ENCODE results near the gene EXOC3L2. TPM values are rescaled to one million over a fixed set of nuclear protein-coding genes. Genes with fewer than 3 reads are reported as not detected.
"Not testable (repeated sequence)": the region's sequence is repeated elsewhere in the genome, so short reads cannot be mapped to it uniquely, and the experiment has no call there.

Gene EXOC3L2
- 0.12 TPM for polyA plus RNA-seq (2013, experiment 1 of 2; ENCODE audit: insufficient read length)
- 0.28 TPM for polyA plus RNA-seq (2013, experiment 2 of 2; ENCODE audit: insufficient read length)

DNA sequence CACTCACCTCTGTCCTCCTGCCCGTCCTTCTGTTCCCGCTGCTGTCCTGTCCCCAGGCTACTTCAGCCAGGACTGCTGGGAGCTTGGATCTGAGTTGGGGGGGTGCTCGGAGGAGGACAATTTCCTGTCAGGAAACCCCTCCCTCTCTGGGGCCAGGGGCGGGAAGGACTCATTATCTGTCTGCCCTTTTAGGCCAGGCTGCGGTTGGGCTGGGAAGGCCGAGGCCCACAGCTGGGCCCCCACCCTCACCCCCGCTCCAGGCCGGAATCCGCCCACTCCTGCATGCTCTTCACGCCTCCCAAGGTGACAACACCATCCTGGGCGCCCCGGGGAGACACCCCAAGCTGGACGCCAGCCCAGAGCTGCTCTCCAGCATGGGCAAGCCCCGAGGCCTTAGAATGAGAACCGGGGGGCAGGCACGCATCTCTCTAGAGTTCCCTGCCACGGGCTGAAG, at the start of gene EXOC3L2:
EXOC3L2 (minus strand) TSS at position 74 of the 454 bp plus-strand sequence. CDS start 6,362 bp downstream, outside the sequence.
- DNase-seq: no peak

DNA sequence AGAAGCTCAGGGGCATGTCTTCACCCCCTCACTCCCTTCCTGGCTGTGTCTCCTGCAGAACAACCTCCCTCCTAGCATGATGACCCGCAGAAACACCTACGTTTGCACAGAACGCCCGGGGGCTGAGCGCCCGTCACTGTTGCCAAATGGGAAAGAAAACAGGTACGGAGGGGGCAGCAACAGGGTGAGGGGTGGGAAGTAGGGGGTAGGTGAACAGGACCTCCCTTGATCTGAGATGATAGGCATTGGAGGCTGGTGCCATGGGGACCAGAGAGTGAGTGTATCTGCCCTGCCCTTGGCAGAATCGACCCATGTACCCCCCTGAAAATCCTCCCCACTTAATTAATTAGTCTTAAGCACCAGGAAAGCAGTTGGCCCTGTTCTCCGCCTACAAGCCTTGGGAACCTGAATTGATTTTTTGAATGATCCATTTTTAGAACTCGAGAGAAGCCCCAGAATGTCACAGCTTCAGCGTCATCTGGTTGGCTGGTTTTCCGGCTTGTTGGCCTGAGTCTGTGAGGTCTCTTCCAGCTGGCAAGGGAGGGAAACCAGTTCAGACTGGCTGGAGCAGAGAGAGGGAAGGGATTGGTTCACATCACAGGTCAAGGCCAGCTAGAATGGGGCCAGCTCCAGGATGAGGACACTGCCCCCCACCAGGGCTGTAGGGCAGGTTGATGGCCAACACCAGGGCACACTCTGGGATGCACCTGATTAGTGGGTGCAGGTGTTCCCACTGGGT, 49.3 kb upstream of the EXOC3L2 start:
- DNase-seq: no peak

DNA sequence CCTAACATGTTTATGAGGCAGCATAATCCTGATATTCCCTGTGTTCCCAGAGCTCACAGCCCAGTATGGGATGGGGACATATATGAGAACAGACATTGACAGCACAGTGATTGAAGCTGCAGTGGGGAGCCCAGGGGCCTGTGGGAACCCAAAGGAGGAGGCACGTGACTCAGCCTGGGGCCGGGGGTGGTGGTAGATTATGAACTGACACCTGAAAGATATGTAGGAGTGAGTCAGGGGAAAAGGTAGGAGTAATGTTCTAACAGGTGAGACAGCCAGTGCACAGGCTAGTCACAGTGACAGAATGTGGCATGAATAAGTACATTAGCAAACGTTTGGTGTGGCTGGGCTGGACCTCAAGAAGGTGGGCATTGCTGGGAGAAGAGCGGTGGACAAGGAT, 48.5 kb upstream of the EXOC3L2 start:
- no peak for DNase-seq

DNA sequence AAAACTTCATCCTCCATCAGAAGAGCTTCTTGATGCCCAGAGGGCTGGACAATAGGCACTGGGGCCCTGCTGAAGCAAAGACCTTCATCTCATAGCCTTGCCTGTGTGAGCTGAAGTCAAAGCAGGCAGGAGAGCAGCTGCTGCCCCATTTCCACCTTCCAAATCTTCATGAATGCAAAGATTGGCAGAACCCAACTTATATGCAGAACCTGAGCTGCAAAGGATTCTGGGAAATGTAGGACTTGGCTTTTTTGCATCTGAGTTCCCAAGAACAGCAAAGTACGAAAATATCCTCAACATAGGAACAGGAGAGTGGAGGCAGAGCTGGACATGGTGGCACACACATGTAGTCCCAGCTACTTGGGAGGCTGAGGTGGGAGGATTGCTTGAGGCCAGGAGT, 46.6 kb upstream of the EXOC3L2 start:
- DNase-seq: no peak

DNA sequence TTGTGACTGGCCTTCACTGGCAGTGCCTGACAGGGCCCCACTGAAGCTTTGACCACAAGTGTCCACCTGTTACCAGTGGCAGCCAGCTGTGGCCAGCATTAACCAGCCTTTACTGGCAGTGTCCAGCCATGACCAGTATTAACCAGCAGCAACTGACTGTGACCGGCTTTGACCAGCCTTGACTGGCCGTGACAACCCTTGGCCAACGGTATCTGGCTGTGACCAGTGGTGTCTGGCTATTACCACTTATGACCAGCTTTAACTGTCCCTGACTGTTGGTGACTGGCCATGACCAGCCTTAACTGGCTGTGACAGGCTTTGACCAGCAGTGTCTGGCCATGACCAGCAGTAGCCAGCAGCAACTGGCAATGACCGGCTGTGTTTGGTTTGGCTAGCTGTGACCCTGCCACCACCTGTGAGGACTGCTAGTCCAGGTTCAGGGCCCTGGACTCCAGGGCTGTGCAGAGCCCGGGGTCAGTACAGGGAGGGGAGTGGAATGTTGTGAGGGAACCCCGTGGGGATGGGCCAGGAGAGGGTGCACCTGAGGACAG, 45.2 kb upstream of the EXOC3L2 start:
- DNase-seq: no peak

DNA sequence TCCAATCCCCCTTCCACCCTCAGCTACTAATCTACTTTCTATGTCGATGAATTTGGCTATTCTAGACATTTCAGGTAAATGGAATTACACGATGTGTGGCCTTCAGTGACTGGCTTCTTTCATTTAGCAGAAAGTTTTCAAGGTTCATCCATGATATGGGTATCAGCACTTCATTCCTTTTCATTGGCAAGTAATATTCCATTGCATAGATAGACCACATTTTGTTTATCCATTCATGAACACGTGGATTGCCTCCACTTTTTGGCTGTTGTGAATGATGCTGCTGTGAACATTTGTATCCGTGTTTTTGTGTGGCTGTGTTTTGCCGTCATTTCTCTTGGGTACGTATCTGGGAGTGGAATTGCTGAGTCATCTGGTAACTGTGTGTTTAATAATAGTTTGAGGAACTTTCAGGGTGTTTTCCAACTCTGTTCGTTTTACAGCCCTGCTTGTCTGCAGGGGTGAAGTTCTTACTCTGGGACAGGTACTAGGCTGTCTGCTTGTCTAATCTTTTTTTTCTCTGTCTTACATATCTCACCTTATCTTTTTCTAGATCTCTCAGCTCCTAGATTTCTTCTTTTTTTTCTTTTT, 38.3 kb upstream of the EXOC3L2 start:
- DNase-seq: no peak

DNA sequence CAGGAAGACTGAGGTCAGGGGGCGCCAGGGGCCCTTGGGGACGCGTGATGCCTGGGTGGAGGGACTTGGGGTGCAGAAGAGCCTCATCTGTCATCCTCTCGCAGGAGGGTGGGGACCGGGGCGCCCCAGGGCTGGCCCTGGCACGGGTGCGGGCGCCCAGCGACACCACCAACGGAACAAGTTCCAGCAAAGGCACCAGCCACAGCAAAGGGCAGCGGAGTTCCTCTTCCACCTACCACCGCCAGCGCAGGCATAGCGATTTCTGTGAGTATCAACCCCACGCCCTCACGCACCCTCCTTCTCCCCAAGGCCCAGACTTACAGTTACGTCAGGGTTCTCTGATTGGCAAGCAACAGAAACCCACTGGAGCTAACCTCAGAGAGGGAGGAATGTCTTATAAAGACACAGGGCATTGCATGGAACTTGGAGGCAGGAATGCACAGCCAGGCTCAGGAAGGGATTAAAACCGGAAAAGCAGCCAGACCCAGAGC, 35.3 kb upstream of the EXOC3L2 start:
- no peak for DNase-seq

DNA sequence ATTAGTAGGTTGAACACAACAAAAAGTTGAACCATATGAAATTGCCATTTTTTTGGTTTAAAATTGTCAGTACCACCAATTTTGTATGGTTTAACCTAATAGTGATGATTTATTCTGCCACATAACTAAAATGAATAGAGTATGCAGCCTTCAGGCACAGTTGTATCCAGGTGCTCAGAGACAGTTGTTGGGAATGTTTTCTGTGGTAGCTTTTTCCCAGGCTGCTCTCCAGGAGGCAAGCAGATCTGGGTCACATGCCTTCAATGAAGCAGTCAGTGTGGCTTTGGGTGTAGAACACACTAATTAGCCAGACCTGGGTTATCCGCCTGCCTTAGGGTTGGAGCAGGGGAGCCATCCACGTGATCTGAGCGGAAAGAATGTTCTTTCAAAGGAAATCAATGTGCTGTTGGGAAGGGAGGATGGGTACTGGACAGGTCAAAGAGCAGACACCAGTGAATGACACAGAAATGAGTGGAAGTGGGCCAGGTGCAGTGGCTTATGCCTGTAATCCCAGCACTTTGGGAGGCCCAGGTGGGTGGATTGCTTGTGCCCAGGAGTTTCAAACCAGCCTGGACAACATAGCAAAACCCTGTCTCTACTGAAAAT, 34.5 kb upstream of the EXOC3L2 start:
- no peak for DNase-seq

DNA sequence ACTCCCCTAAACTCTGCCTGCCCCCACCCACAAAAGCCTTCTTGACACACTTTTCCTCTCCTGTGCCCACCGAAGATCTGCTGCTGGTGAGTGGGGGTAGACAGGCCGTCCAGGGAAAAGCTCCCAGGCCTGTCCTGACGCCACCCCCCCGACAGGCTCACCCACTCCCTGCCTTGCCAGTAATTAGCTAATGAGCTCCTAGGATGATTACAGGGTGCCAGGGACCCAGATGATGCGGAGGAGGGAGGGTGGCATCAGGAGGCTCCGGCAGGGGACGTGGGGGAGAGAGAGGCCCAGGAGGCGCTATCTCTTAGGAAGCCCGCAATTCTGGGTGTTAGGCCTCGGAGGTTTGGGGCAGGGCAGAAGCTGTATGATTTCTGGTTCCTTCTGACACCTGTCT, 32.9 kb upstream of the EXOC3L2 start:
- no peak for DNase-seq

DNA sequence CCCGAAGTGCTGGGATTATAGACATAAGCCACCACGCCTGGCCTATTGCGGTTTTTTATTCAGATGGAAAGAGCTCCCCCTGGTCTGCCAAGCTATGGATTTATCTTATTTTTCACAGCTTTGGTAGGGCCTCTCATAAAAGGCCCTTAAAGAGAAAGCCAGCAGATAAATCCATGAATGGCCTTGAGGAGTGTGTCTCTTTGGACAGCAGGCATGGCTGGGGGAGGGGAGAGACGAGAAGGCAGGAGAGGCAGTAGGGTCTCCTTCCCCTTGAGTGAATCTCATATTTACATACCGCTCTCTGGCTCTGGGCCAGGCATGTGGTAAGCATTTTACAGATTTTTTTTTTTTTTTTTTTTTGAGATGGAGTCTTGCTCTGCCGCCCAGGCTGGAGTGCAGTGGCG, 31.1 kb upstream of the EXOC3L2 start:
- peak; percentile 79 for DNase-seq

DNA sequence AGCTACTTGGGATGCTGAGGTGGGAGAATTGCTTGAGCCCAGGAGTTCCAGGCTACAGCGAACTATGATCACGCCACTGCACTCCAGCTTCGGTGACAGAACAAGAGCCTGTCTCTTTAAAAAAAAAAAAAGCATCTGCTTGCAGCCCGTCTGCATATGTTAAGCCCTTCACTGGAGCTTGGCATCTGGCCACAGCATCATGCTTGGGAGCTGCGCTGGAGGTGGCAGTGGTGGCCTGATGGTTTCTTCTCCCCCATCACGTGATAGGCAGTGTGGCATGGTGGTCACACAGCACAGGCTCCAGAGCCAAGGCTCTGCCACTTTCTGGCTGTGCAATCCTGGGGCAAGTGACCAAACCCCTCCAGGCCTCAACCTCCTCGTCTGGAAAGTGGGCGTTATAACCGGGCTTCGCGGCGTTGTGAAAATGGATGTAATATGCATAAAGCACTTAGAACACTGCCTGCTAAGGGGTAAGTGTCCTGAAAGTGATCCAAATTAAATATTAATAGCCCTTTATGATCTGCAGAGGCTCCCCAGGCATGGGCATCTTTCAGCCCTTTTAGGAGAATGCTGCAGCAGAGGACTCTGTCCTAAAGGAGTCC, 30.3 kb upstream of the EXOC3L2 start:
- DNase-seq: peak; percentile 79

DNA sequence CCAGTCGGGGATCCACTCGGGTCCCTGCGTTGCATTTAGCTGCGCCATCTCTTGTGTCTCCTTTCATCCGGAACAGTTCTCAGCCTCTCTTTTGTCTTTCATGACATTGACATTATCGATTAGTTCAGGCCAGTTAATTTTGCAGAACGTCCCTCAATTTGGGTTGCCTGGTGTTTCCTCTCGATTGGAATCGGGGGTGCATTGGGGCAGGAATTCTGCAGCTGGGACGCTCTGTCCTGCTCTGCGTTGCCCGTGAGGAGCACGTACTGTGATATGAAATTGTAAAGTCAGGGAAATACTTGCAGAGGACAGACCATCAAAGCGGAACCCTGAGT, 28.3 kb upstream of the EXOC3L2 start:
- no peak for DNase-seq

DNA sequence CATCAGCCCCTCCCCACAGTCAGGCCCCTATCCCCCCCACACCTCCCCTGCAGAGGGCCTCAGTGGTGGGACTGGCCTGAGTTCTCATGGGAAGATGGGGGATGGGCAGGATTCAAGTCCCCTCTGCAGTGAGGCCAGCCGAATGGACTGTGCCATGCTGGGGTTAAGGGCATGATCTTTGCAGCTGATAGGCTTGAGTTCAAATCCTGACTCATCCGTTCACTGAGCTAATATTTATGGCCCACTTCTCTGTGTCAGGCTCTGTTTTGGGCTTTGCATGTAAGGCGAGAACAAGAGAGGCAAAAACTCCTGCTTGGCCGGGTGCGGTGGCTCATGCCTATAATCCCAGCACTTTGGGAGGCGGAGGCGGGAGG, 26.5 kb upstream of the EXOC3L2 start:
- DNase-seq: no peak

DNA sequence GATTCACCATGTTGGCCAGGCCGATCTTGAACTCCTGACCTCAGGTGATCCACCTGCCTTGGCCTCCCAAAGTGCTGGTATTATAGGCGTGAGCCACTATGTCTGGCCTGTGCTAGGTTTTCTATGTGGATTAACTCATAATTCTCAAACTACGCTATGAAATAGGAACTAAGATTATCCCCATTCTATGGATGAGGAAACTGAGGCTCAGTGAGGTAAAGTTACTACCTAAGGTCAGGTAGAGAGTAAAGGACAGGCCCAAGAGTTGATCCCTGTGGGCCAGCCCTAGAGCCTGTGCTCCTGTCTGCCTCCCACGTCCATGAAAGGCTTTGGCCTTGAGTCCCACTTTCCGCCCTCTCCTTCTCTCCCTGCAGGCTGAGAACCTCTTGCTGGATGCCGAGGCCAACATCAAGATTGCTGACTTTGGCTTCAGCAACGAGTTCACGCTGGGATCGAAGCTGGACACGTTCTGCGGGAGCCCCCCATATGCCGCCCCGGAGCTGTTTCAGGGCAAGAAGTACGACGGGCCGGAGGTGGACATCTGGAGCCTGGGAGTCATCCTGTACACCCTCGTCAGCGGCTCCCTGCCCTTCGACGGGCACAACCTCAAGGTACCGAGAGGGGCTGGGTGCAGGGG, 26.0 kb upstream of the EXOC3L2 start:
- DNase-seq: no peak

DNA sequence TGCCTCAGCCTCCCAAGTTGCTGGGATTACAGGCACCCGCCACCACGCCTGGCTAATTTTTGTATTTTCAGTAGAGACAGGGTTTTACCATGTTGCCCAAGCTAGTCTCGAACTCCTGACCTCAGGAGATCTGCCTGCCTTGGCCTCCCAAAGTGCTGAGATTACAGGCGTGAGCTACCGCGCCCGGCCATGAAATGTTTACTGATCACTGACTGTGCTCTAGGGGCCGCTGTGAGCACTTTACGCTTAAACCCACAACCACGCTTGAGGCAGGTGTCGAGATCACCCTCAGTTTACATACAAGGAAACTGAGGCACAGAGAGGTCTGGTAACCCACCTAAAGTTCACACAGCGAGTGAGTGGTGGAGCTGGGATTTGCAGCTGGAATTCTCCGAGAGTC, 24.7 kb upstream of the EXOC3L2 start:
- DNase-seq: not testable (repeated sequence)

DNA sequence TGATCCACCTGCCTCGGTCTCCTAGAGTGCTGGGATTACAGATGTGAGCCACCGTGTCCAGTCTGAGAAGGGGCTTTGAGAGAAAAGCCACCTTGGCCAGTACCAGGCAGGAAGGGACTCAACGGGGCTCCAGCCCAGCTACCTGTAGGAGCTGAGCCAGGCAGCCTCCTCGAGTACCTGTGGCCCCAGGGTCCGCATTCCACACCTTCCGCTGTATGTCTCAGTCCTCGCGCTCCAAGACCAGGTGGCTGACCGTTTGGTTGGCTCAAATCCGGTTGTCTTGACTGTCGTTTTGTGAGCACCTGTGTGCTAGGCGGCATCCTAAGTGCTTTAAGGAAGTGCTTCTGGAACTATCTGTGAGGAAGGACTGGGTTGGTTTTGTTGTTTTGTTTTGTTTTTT, 22.1 kb upstream of the EXOC3L2 start:
- no peak for DNase-seq

DNA sequence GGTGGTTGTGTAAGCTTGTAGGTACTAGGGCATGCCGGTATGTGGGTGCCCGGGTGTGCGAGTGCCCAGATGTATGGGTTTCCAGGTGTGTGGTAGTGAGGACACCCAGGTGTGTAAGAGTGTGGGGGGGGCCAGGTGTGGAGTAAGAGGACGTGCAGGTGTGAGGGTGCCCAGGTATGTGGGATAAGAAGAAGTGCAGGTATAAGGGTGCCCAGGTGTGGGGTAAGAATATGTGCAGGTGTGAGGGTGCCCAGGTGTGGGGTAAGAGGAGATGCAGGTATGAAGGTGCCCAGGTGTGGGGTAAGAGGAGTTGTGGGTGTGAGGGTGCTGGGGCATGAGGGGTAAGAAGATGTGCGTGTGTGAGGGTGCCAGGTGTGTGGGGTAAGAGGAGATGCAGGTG, 20.2 kb upstream of the EXOC3L2 start:
- DNase-seq: no peak

DNA sequence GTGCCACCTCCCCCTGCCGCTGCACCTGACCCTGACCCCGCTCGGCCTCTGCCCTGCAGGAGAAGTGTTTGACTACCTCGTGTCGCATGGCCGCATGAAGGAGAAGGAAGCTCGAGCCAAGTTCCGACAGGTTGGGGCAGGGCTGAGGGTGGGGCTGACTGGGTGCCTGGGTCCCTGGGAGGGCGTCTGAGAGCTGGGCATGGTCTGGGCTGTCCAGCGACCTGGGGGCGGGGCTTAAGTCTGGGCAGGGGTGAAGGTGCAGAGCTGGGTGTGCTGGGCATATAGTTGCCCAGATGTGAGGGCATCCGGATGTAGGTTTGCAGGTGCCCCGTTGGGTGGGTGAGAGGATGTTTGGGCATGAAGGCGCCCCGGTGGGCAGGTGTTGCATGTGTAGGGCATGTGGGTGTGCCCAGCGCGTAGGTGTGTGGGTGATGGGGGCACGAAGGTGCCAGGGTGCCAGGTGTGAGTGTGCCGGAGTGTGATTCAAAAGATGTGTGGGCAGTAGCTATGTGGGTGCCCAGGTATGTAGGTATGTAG, 19.6 kb upstream of the EXOC3L2 start:
- DNase-seq: no peak

DNA sequence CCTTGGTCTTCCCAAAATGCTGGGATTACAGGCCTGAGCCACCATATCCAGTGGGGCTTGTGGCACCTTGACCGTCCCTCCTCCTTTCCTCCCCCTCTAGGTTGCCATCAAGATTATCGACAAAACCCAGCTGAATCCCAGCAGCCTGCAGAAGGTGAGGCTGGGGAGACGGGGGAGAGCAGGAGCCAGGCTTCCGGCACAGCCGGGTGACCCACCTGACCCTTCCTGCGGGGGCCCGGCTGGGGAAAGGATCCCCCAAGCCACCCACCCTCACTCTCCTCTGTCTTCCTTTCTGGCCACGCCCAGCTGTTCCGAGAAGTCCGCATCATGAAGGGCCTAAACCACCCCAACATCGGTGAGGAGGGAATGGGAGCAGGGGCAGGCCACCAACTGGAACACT, 17.8 kb upstream of the EXOC3L2 start:
- DNase-seq: no peak

DNA sequence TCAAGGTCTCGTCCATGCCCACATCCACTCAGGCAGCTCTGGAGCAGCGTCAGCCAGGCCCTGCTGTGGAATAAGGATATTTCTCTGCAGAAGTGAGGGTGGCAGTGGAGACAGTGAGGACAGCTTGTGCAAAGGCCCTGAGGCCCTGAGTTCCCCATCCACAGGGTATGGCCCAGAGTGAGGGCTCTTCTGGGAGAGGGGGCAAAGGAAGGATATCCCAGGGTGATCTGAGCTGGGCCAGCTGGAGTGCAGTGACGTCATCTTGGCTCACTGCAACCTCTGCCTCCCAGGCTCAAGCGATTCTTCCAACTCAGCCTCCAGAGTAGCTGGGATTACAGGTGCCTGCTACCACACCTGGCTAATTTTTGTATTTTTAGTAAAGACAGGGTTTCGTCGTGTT, 17.4 kb upstream of the EXOC3L2 start:
- no peak for DNase-seq

DNA sequence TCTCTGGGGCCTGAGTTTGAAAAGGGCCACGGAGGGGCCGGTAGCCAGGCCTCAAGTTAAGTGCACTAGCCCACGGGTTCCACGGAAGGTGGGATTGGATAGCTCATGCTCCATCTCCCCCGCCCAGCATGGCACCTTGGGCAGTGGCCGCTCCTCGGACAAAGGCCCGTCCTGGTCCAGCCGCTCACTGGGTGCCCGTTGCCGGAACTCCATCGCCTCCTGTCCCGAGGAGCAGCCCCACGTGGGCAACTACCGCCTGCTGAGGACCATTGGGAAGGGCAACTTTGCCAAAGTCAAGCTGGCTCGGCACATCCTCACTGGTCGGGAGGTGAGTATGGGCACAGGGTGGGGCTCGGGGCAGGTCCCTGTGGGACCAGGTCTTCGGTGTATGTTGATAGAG, 13.7 kb upstream of the EXOC3L2 start:
- DNase-seq: no peak

DNA sequence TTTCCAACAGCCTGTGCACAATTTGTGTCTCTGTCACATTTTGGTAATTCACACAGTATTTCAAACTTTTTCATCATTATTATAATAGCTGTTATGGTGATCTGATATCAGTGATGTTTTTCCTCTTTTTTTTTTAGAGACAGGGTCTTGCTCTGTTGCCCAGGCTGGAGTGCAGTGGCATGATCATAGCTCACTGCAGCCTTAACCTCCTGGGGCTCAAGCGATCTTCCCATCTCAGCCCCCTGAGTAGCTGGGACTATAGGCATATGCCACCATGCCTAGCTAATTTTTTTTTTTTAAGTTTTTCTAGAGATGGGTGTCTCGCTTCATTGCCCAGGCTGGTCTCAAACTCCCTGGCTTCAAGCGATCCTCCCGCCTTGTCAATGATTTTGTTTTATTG, 11.6 kb upstream of the EXOC3L2 start:
- DNase-seq: no peak

Data from fibroblast of skin of scalp (primary cell).